ENCODE measurements around the gene ALDH1L1. TPM values are rescaled to one million over a fixed set of nuclear protein-coding genes. Genes with fewer than 3 reads are reported as not detected.

The ALDH1L1 gene
- total RNA-seq, 1 experiment from 2014 or later: 0.41 TPM

DNA sequence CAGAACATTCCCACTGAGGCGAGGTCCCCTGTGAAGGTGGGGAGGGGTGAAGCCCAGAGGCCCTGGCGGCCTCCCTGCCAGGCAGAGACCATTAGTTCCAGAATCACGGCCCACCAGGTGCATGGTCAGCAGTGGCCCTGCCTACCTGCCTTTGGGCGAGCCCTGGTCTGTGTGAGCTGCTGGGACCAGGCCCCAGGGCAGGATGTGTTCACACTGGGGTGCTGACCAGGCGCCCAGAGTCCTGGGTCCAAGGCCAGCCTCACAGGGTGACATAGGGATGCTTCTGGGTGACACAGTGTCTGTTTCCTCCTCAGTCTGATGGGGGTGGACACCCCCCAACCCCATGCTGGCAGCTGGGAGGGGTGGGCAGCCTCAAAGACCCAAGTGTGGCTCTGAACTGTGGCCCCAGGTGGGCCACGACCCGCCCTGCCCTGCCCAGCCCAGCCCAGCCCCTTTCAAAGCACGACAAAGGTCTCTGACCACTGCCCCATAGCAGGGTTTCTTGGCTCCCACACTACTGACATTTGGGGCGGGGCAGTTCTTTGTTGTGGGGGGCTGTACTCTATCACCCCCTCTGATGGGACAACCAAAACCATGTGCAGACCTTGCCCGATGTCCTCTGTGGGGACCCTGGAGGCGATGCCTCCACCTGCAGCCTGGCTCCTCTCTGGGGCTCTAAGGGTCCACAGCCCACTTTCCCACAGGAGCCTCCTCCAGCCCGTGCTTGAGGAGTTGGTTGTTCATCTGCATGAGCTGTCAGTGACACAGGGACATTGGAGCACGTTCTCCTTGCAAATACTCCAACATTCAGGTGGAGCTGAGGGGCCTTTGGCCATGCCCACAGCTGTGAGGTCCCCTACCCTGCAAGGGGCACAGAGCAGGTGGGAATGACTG lies 51.6 kb downstream of the ALDH1L1 start:
- POLR2A ChIA-PET: no interaction called here
- TF ChIP-seq CTCF (IDR thresholded peaks at IDR 0.05; ENCODE audit: insufficient read depth in 1 of 2, low read depth in 1 of 2, low read length in 1 of 2, severe bottlenecking in 1 of 2, unreplicated experiment in 1 of 2): no peak
- Histone ChIP-seq H3K36me3 (ENCODE audit: control insufficient read depth, insufficient read depth, low read length) (no peaks in the 10 kb centered on the region), H3K4me3 (ENCODE audit: low read depth, low read length) (no peak overlapping the region), H3K4me1 (no peaks in the 10 kb centered on the region), H3K9me3 (no peaks in the 10 kb centered on the region), H3K27me3 (replicated peaks; ENCODE audit: control insufficient read depth, insufficient read depth, low read length) (no peaks in the 10 kb centered on the region)
- Mint-ChIP-seq H3K27ac (ENCODE audit: unreplicated experiment) (no peak overlapping the region), H3K27me3 (ENCODE audit: insufficient read depth, unreplicated experiment) (peaks cover 3% of the 10 kb centered on the region), H3K4me3 (ENCODE audit: unreplicated experiment) (no peak overlapping the region), H3K4me1 (ENCODE audit: low read depth, unreplicated experiment) (no peaks in the 10 kb centered on the region), H3K36me3 (ENCODE audit: insufficient read depth, unreplicated experiment) (no peaks in the 10 kb centered on the region), H3K9me3 (ENCODE audit: unreplicated experiment) (no peaks in the 10 kb centered on the region)
- no TSS peak for BruUV-seq (replicated peaks)
- CTCF ChIA-PET: no interaction called here
- intact Hi-C loops (cut with micrococcal nuclease; ENCODE audit: unreplicated experiment): no loop called here
- peak in 1 of 2 experiments; percentile 23 for DNase-seq

GRCh38 chr3:126127904-126128303 lies 52.5 kb downstream of the ALDH1L1 start:
- ChIA-PET CTCF (no interaction called here), POLR2A (no interaction called here)
- Mint-ChIP-seq H3K4me3 (ENCODE audit: unreplicated experiment) (no peak overlapping the region), H3K9me3 (ENCODE audit: unreplicated experiment) (no peaks in the 10 kb centered on the region), H3K27me3 (ENCODE audit: insufficient read depth, unreplicated experiment) (no peaks in the 10 kb centered on the region), H3K36me3 (ENCODE audit: insufficient read depth, unreplicated experiment) (no peaks in the 10 kb centered on the region), H3K27ac (ENCODE audit: unreplicated experiment) (no peak overlapping the region), H3K4me1 (ENCODE audit: low read depth, unreplicated experiment) (no peaks in the 10 kb centered on the region)
- H3K27me3 ChIP-seq (replicated peaks; ENCODE audit: control insufficient read depth, insufficient read depth, low read length): no peaks in the 10 kb centered on the region
- intact Hi-C loops (cut with micrococcal nuclease; ENCODE audit: unreplicated experiment): no loop called here
- peak in 1 of 2 experiments; percentile 12 for DNase-seq
- H3K4me3 ChIP-seq (ENCODE audit: low read depth, low read length): no peak overlapping the region
- H3K9me3 ChIP-seq: no peaks in the 10 kb centered on the region
- BruUV-seq (replicated peaks): no TSS peak
- H3K4me1 ChIP-seq: no peaks in the 10 kb centered on the region
- no peak for TF ChIP-seq CTCF (IDR thresholded peaks at IDR 0.05; ENCODE audit: insufficient read depth in 1 of 2, low read depth in 1 of 2, low read length in 1 of 2, severe bottlenecking in 1 of 2, unreplicated experiment in 1 of 2)
- no peaks in the 10 kb centered on the region for H3K36me3 ChIP-seq (ENCODE audit: control insufficient read depth, insufficient read depth, low read length)

GRCh38 chr3:126127452-126127851 lies 52.9 kb downstream of the ALDH1L1 start:
- Mint-ChIP-seq H3K4me1 (ENCODE audit: low read depth, unreplicated experiment) (no peaks in the 10 kb centered on the region), H3K9me3 (ENCODE audit: unreplicated experiment) (no peaks in the 10 kb centered on the region), H3K27me3 (ENCODE audit: insufficient read depth, unreplicated experiment) (no peaks in the 10 kb centered on the region), H3K4me3 (ENCODE audit: unreplicated experiment) (no peak overlapping the region), H3K36me3 (ENCODE audit: insufficient read depth, unreplicated experiment) (no peaks in the 10 kb centered on the region), H3K27ac (ENCODE audit: unreplicated experiment) (no peak overlapping the region)
- DNase-seq: peak in 1 of 2 experiments; percentile 12
- no peak for TF ChIP-seq CTCF (IDR thresholded peaks at IDR 0.05; ENCODE audit: insufficient read depth in 1 of 2, low read depth in 1 of 2, low read length in 1 of 2, severe bottlenecking in 1 of 2, unreplicated experiment in 1 of 2)
- Histone ChIP-seq H3K4me1 (no peaks in the 10 kb centered on the region), H3K9me3 (no peaks in the 10 kb centered on the region), H3K4me3 (ENCODE audit: low read depth, low read length) (no peak overlapping the region), H3K36me3 (ENCODE audit: control insufficient read depth, insufficient read depth, low read length) (no peaks in the 10 kb centered on the region), H3K27me3 (replicated peaks; ENCODE audit: control insufficient read depth, insufficient read depth, low read length) (no peaks in the 10 kb centered on the region)
- BruUV-seq (replicated peaks): no TSS peak
- intact Hi-C loops (cut with micrococcal nuclease; ENCODE audit: unreplicated experiment): no loop called here
- CTCF ChIA-PET: no interaction called here
- POLR2A ChIA-PET: no interaction called here

Data from Caco-2 (cell line).